HCT116 (cell line): ENCODE results near the gene SAMHD1. TPM values are rescaled to one million over a fixed set of nuclear protein-coding genes. Genes with fewer than 3 reads are reported as not detected.

Experiments
- ATAC-seq: fragments of 200-7000 bp; cut with Tn5 transposase; 2 replicates; pipeline ENCODE4 v1.9.1; 2020; ENCODE audit warnings: mild to moderate bottlenecking, moderate library complexity
- BruUV-seq: library from RNA; stranded (reverse); fragments of 400-500 nt; replicated peaks from 2 replicates; lab custom pipeline; 2021; lab: Mats Ljungman, UMichigan
- CTCF ChIA-PET: fragments of 300-600 bp; sonication (Branson Sonifier 250); formaldehyde crosslinking; loops from one replicate; lab custom pipeline; 2021; ENCODE audit warnings: antibody characterized with exemption; lab: Charles Lee
- POLR2A ChIA-PET: fragments of 300-600, 350-600 bp; sonication (Branson Sonifier 250); formaldehyde crosslinking; loops from one replicate; lab custom pipeline; 2021; ENCODE audit warnings: antibody characterized with exemption; lab: Charles Lee
- RAD21 ChIA-PET, 2 experiments: fragments of 300-600 bp; sonication (Branson Sonifier 250); formaldehyde crosslinking; loops; one replicate each; lab custom pipeline; 2023; ENCODE audit warnings: low total read pairs in 2 of 2; ENCODE audit not compliant: uncharacterized antibody in 2 of 2, unreplicated experiment in 2 of 2, low non-redundant PET in 1 of 2; lab: Charles Lee
- DNase-seq: peaks from one replicate; pipeline ENCODE4 v3.0.0-alpha.2; 2010; ENCODE audit warnings: low read depth, low spot score
- H2AFZ ChIP-seq: fragments of 200-600 bp; shearing (Covaris generic), sonication (generic); 2 replicates; pipeline ENCODE4 v1.6.1; 2017; ENCODE audit warnings: low read depth, mixed run types, mixed read lengths, antibody characterized with exemption, low read length; ENCODE audit not compliant: poor library complexity, severe bottlenecking
- H3K27ac ChIP-seq: 2 replicates; pipeline ENCODE4 v1.5.1; 2012; ENCODE audit warnings: low read depth, low read length
- H3K27me3 ChIP-seq: fragments of 200-600 bp; sonication (generic); 2 replicates; pipeline ENCODE4 v1.6.1; 2016; ENCODE audit warnings: mixed run types, low read length, mixed read lengths; ENCODE audit not compliant: insufficient read depth
- H3K36me3 ChIP-seq, 2 experiments: fragments of 200-500 bp in 1 of 2; fragments of 200-600 bp in 1 of 2; sonication (Bioruptor generic) in 1 of 2; sonication (generic) in 1 of 2; 2 replicates each; pipeline versions ENCODE4 v1.5.1 to v1.6.1; 2014 to 2016; ENCODE audit warnings: low read length in 2 of 2, inconsistent platforms in 1 of 2, mixed read lengths in 1 of 2, mixed run types in 1 of 2; ENCODE audit not compliant: insufficient read depth in 2 of 2, control insufficient read depth in 1 of 2
- H3K4me1 ChIP-seq, 2 experiments: fragments of 200-600 bp in 1 of 2; sonication (generic) in 1 of 2; 2 replicates each; pipeline versions ENCODE4 v1.5.1 to v1.6.1; 2012 to 2017; ENCODE audit warnings: low read length in 2 of 2, inconsistent platforms in 1 of 2, mild to moderate bottlenecking in 1 of 2, mixed read lengths in 1 of 2, mixed run types in 1 of 2, moderate library complexity in 1 of 2; ENCODE audit not compliant: insufficient read depth in 2 of 2, control insufficient read depth in 1 of 2
- H3K4me2 ChIP-seq: fragments of 200-600 bp; sonication (generic); 2 replicates; pipeline ENCODE4 v1.6.1; 2017; ENCODE audit warnings: mixed run types, low read length, mixed read lengths
- H3K4me3 ChIP-seq, 2 experiments: fragments of 200-600 bp in 1 of 2; sonication (generic) in 1 of 2; replicated peaks in 1 of 2; 2 replicates each; pipeline ENCODE4 v1.5.1; 2011 to 2016; ENCODE audit warnings: low read length in 2 of 2, control low read depth in 1 of 2, low read depth in 1 of 2, mild to moderate bottlenecking in 1 of 2, mixed read lengths in 1 of 2, mixed run types in 1 of 2
- H3K79me2 ChIP-seq: fragments of 200-600 bp; sonication (generic); 2 replicates; pipeline ENCODE4 v1.6.1; 2017; ENCODE audit warnings: mild to moderate bottlenecking, mixed run types, low read length, moderate library complexity, mixed read lengths; ENCODE audit not compliant: insufficient read depth
- H3K9ac ChIP-seq: fragments of 200-600 bp; sonication (generic); 2 replicates; pipeline ENCODE4 v1.6.1; 2016; ENCODE audit warnings: low read length, mixed read lengths
- H3K9me2 ChIP-seq: fragments of 200-600 bp; sonication (generic), shearing (Covaris generic); 2 replicates; pipeline ENCODE4 v1.6.1; 2017; ENCODE audit warnings: mixed run types, mild to moderate bottlenecking, moderate library complexity; ENCODE audit not compliant: insufficient read depth
- H3K9me3 ChIP-seq, 2 experiments: fragments of 200-500 bp in 1 of 2; fragments of 200-600 bp in 1 of 2; sonication (Bioruptor generic) in 1 of 2; sonication (generic) in 1 of 2; 2 replicates each; pipeline ENCODE4 v1.6.1; 2014 to 2017; ENCODE audit warnings: low read length in 2 of 2, mixed read lengths in 2 of 2, inconsistent platforms in 1 of 2, low read depth in 1 of 2, mild to moderate bottlenecking in 1 of 2, mixed run types in 1 of 2, moderate library complexity in 1 of 2; ENCODE audit not compliant: control insufficient read depth in 1 of 2, insufficient read depth in 1 of 2
- H4K20me1 ChIP-seq: fragments of 200-600 bp; sonication (generic), shearing (Covaris generic); 2 replicates; pipeline ENCODE4 v1.6.1; 2017; ENCODE audit warnings: mixed run types, mild to moderate bottlenecking, moderate library complexity; ENCODE audit not compliant: insufficient read depth
- EGR1 ChIP-seq: IDR thresholded peaks from 2 replicates; pipeline ENCODE4 v1.6.1; 2012; ENCODE audit warnings: low read depth
- EZH2 ChIP-seq: fragments of 200-600 bp; sonication (generic); IDR thresholded peaks from 2 replicates; pipeline ENCODE4 v1.6.1; 2017; ENCODE audit warnings: antibody characterized with exemption, mixed run types
- JUND ChIP-seq: IDR thresholded peaks from 2 replicates; pipeline ENCODE4 v1.6.1; 2012
- RAD21 ChIP-seq: IDR thresholded peaks from 2 replicates; pipeline ENCODE4 v1.6.1; 2012; ENCODE audit warnings: low read depth, mild to moderate bottlenecking
- SP1 ChIP-seq: IDR thresholded peaks from 2 replicates; pipeline ENCODE4 v1.6.1; 2012; ENCODE audit warnings: low read depth
- TCF7L2 ChIP-seq: IDR thresholded peaks from 2 replicates; pipeline ENCODE4 v1.7.0; 2011; ENCODE audit warnings: borderline replicate concordance, inconsistent platforms; ENCODE audit not compliant: insufficient read depth, insufficient read length; ENCODE audit errors: extremely low read depth
- ZNF274 ChIP-seq: fragments of 200-500 bp; sonication (Bioruptor generic); IDR thresholded peaks from 2 replicates; pipeline ENCODE4 v1.6.1; 2014; ENCODE audit warnings: mild to moderate bottlenecking, low read depth, low read length, inconsistent platforms
- intact Hi-C: fragments of 100-400 bp; cut with micrococcal nuclease; formaldehyde crosslinking; loops from 2 replicates; pipeline ENCODE4 v1.10.0; 2022
- total RNA-seq: library from RNA; stranded (reverse); gene quantifications from one replicate; pipeline ENCODE4 v1.2.1, GENCODE V29; 2021; ENCODE audit not compliant: unreplicated experiment
- TF ChIP-seq, protein P1 (sequence below): IDR thresholded peaks from 2 replicates; pipeline ENCODE4 v1.6.1; 2012; ENCODE audit warnings: low read depth
- TF ChIP-seq, protein P2 (sequence below): IDR thresholded peaks from 2 replicates; pipeline ENCODE4 v1.6.1; 2012

SAMHD1 gene
- total RNA-seq, 1 experiment from 2014 or later = 21.4 TPM

DNA sequence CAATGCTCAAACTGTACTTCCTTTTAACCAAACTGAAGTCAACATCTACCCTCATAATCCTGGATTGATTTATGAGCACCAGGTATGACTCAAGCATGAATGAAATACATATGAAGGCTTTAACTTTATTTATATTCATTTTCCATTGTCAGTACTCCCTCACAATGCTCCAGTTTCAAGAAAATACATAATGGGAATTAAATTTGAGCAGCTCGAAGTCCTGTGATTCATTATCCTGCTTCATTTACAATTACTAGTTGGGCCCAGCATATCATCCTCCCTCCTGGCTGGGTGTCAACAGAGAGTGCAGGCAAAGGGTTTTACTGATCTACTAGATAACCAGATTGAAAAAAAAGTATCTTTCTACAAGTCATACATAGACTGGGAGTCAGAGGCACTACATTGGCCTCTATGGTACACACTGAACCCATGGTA is 10.1 kb downstream of the SAMHD1 start:
- no peak overlapping the region for H3K9ac ChIP-seq
- no peaks in the 10 kb centered on the region for H3K27me3 ChIP-seq
- H3K27ac ChIP-seq = no peak overlapping the region
- no TSS peak for BruUV-seq
- TF ChIP-seq JUND (no peak), TCF7L2 (no peak), EZH2 (no peak), EGR1 (no peak), ZNF274 (no peak), RAD21 (no peak), SP1 (no peak)
- TF ChIP-seq, protein P1, sequence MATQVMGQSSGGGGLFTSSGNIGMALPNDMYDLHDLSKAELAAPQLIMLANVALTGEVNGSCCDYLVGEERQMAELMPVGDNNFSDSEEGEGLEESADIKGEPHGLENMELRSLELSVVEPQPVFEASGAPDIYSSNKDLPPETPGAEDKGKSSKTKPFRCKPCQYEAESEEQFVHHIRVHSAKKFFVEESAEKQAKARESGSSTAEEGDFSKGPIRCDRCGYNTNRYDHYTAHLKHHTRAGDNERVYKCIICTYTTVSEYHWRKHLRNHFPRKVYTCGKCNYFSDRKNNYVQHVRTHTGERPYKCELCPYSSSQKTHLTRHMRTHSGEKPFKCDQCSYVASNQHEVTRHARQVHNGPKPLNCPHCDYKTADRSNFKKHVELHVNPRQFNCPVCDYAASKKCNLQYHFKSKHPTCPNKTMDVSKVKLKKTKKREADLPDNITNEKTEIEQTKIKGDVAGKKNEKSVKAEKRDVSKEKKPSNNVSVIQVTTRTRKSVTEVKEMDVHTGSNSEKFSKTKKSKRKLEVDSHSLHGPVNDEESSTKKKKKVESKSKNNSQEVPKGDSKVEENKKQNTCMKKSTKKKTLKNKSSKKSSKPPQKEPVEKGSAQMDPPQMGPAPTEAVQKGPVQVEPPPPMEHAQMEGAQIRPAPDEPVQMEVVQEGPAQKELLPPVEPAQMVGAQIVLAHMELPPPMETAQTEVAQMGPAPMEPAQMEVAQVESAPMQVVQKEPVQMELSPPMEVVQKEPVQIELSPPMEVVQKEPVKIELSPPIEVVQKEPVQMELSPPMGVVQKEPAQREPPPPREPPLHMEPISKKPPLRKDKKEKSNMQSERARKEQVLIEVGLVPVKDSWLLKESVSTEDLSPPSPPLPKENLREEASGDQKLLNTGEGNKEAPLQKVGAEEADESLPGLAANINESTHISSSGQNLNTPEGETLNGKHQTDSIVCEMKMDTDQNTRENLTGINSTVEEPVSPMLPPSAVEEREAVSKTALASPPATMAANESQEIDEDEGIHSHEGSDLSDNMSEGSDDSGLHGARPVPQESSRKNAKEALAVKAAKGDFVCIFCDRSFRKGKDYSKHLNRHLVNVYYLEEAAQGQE = no peak
- TF ChIP-seq, protein P2, sequence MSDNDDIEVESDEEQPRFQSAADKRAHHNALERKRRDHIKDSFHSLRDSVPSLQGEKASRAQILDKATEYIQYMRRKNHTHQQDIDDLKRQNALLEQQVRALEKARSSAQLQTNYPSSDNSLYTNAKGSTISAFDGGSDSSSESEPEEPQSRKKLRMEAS = no peak
- TF ChIP-seq, all 23 proteins: peak for 0
- no peaks in the 10 kb centered on the region for H3K4me1 ChIP-seq
- no peak overlapping the region for H3K4me2 ChIP-seq
- DNase-seq = no peak
- no peaks in the 10 kb centered on the region for H4K20me1 ChIP-seq
- no peak for ATAC-seq
- CTCF ChIA-PET = no interaction called here
- H2AFZ ChIP-seq = no peak overlapping the region
- intact Hi-C loops = no loop called here
- RAD21 ChIA-PET = no interaction called here
- POLR2A ChIA-PET = no interaction called here
- H3K36me3 ChIP-seq = peaks cover 0 to 5% of the 10 kb centered on the region in 2 experiments; a peak in 1 of 4 replicates
- no peak overlapping the region for H3K4me3 ChIP-seq
- H3K9me3 ChIP-seq = no peaks in the 10 kb centered on the region
- H3K79me2 ChIP-seq = no peaks in the 10 kb centered on the region
- H3K9me2 ChIP-seq = no peaks in the 10 kb centered on the region
